Measurements from ENCODE around the gene SMIM45.

The SMIM45 gene

GRCh38 chr22:41932353-41932752 lies 19.6 kb upstream of the SMIM45 start:
- H3K4me3 ChIP-seq (ENCODE audit: low read depth, low read length), result no peak overlapping the region
- TF ChIP-seq, protein P1, sequence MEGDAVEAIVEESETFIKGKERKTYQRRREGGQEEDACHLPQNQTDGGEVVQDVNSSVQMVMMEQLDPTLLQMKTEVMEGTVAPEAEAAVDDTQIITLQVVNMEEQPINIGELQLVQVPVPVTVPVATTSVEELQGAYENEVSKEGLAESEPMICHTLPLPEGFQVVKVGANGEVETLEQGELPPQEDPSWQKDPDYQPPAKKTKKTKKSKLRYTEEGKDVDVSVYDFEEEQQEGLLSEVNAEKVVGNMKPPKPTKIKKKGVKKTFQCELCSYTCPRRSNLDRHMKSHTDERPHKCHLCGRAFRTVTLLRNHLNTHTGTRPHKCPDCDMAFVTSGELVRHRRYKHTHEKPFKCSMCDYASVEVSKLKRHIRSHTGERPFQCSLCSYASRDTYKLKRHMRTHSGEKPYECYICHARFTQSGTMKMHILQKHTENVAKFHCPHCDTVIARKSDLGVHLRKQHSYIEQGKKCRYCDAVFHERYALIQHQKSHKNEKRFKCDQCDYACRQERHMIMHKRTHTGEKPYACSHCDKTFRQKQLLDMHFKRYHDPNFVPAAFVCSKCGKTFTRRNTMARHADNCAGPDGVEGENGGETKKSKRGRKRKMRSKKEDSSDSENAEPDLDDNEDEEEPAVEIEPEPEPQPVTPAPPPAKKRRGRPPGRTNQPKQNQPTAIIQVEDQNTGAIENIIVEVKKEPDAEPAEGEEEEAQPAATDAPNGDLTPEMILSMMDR (conservative IDR thresholded peaks at IDR 0.05; ENCODE audit: low read depth, low read length), result no peak
- DNase-seq (ENCODE audit: low read depth), result no peak

DNA sequence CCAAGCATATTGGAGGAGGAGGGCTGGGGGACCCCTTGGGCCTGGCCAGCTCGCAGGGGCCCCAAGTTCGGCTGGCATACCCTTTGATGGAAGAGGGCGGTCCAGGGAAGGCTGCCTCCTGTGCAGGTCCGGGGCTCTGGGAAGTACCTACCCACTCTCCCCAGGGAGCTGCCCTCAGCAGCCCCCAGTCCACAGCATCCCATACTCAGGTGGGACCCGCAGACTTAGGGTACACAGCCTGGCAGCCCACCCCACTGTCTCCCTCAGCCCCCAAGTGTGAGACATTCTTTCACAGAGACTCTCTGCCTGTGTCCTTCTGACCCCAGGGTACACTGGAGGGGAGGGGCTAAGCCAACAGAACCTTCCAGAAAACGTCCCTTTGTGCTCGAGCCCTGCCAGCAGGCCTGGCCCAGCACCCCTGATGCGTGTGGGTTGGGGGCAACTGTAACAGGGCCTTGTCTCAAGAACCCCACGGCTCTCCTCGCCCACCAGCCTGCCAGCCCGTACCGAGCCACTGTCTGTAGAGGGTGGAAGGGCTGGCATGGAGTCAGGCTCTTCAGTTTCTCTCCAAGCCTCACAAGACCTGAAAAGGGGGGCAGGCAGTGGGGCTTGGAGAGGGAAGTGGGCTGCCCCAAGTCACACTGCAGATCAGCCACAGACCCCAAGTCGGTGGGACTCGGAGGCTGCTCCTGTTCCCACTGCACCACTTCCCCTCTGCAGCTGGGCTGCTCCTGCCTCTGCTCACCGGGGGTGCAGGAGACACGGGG lies 18.4 kb upstream of the SMIM45 start:
- H3K4me3 ChIP-seq (ENCODE audit: low read depth, low read length), result no peak overlapping the region
- TF ChIP-seq, protein P1 (conservative IDR thresholded peaks at IDR 0.05; ENCODE audit: low read depth, low read length), result no peak
- DNase-seq (ENCODE audit: low read depth), result no peak

- TF ChIP-seq, protein P1 (conservative IDR thresholded peaks at IDR 0.05; ENCODE audit: low read depth, low read length), result no peak
- H3K4me3 ChIP-seq (ENCODE audit: low read depth, low read length), result no peak overlapping the region
- DNase-seq (ENCODE audit: low read depth), result no peak
Measured at GRCh38 chr22:41934284-41935014, 17.5 kb upstream of the SMIM45 start.

DNA sequence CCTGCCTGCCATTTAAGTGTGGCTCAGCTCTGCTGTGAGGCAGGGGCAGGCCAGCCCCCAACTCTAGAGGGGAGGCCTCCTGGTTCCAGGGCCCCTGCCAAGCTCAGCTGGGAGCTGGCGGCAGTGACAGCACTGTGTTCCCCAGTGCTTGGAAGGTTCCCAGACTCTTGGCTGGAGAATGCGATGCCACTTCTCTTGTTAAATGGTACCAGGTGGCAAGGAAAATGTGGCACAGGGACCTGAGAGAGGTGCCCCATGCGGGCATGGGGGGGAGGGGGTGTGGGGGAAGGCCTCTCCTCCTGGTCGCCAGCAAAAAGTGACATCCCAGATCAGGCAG lies 17.0 kb upstream of the SMIM45 start:
- DNase-seq (ENCODE audit: low read depth), result no peak
- TF ChIP-seq, protein P1 (conservative IDR thresholded peaks at IDR 0.05; ENCODE audit: low read depth, low read length), result no peak
- no peak overlapping the region for H3K4me3 ChIP-seq (ENCODE audit: low read depth, low read length)

DNA sequence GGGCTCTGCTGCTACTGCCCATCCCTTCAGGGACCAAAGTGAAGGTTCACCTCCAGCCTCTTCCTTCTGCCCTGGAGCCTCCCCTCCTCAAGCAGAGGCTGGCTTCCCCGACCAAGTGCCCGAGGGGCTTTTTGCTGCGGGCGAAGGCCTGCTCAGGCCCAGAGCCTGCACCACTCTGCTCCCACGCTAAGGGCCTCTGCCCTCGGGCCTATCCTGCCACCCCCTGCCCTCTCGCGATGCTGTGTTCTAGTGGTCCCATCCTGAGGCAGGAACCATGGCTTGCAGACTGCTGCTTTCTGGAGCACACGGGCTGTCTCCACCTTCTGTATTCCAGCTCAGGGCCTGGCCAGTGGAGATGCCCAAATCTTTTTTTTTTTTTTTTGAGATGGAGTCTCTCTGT lies 16.4 kb upstream of the SMIM45 start:
- TF ChIP-seq, protein P1 (conservative IDR thresholded peaks at IDR 0.05; ENCODE audit: low read depth, low read length), result no peak
- H3K4me3 ChIP-seq (ENCODE audit: low read depth, low read length), result no peak overlapping the region
- DNase-seq (ENCODE audit: low read depth), result no peak

DNA sequence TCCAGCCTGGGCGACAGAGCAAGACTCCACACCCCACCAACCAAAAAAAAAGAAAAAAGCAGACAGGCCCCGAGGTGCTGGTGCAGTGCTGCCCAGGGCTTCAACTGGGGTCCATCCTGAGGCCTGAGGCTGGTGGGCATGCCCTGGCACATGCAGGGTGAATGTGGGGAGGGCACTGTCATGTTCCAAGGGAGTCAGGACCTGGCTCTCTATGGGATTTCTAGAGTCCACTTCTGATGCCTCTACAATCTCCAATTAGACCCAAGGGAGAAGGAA lies 15.1 kb upstream of the SMIM45 start:
- no peak for DNase-seq (ENCODE audit: low read depth)
- H3K4me3 ChIP-seq (ENCODE audit: low read depth, low read length), result no peak overlapping the region
- TF ChIP-seq, protein P1 (conservative IDR thresholded peaks at IDR 0.05; ENCODE audit: low read depth, low read length), result no peak

Data from epithelial cell of proximal tubule (primary cell).